CD4-positive, alpha-beta T cell treated with Interleukin-17A for 1 hour (primary cell): ENCODE measurements around the gene PKP4.

Experiments used
- DNase-seq: peaks from one replicate; pipeline ENCODE4 v3.0.0-alpha.2; 2020

The PKP4 gene

GRCh38 chr2:158603986-158604385 is 147.2 kb downstream of the PKP4 start:
- DNase-seq: no peak

DNA sequence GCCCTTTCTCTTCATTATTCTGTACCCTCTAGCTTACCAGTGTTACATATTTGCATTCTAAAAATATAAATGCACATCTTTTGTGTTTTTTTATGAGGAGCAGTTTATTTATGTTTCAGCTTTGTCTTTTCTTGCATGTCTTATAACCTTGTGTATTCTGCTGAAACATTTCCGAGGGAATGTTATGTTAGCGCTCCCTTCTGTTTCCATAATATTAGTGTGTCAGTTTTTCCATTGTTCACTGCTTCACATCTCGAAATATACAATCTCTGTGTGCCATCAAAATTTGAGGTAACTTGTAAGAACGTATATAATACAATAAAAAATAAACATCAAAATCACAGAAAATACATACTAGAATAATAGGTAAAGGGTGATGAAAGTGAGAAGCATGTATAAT is 153.3 kb downstream of the PKP4 start:
- no peak for DNase-seq

GRCh38 chr2:158616480-158617000 is 159.8 kb downstream of the PKP4 start:
- DNase-seq: no peak

- DNase-seq: no peak
These were observed 162.2 kb downstream of the PKP4 start for GRCh38 chr2:158618891-158619490.

DNA sequence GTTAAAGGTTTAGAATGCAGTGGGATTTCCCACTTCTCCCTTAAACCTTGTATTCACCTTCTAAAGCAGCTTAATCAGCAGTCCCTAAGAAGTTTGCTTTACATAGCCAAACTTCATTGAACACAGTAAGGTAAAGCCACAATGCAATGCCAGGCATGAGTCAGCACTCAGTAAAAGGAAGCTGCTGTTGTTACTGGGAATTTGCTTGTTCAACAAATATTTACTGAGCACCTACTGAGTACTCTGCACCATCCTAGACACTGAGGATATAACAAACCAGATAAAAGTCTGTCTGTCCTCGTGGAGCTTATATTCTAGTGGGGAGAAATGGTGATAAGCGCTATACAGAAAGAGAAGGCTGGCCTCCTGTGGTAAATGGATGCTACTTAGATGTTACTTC is 162.7 kb downstream of the PKP4 start:
- DNase-seq: no peak

DNA sequence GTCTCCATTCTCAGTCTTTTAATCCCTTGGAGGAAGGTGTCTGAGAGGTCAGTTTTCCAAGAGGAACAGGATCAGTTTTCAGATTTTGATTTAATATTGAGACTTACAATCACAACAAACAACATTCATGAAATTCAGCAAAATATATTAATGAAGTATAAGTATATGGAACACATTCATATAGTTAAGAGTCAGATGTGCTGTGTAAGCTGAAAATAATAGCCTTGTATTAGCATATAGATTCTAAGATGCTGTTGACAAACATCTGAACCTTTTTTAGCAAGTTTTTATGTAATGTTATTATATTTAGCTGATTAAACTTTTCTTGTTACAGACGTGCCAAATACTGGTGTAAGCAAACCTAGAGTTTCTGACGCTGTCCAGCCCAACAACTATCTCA is 163.9 kb downstream of the PKP4 start:
- no peak for DNase-seq

DNA sequence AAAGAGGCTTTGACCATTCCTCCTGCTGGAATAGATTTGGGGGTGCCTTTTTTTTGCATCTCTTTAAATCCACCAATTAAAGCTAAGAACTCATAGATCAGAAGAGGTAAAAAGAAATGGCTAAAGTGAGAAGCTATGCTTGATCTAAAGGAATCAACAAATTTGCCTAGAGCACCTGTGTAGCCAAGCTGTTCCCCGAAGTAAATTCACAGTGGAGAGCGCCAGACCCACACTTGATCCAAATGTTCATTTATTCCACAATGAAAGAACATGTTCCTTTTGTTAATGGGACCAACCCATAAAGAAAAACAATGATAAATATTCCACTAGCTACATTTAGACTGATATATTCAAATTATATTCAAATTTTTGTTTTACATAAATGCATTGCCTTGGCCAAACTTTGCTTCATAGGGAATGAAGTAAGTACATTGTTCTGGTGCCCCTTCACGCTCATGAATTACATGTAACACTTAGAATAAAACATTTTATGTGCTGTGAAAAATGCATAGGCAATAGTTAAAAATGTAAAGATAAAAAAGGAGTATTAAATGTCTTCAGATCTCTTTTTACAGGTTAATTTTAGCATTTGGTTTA is 167.4 kb downstream of the PKP4 start:
- DNase-seq: no peak

- no peak for DNase-seq
These were observed 168.2 kb downstream of the PKP4 start for GRCh38 chr2:158624961-158625360.

DNA sequence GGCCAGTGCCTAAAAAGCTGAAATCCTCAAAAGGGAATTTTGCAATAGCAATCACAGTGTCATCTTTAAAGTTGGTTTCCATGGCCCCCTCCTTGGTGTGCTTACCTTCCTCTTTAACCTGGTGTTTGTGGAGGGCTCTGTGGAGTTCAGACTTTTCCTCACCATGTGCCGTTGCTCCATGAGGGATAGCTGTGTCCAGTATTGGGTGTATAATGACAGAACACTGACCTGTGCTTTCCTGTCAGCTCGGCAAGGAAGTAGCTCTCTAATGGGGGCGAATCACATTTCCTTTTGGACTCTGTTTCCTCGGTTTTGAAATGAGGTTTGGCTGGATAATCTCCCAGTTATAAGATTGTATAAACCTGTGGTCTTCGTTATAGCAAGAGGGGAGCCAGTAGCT is 172.4 kb downstream of the PKP4 start:
- DNase-seq: no peak

DNA sequence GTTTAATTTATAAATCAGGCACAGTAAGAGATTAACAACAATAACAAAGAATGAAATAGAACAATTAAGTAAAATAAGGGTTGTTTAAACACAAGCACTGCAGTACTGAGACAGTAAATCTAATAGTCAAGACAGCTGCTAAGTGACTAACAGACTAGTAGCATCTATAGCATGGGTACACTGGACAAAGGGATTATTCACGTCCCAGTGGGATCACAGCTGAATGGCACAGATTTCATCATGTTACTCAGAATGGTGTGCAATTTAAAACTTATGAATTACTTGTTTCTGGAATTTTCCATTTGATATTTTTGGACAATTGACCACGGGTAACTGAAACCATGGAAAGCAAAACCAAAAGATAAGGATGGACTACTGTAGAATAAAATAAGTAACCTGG is 176.5 kb downstream of the PKP4 start:
- DNase-seq: no peak

DNA sequence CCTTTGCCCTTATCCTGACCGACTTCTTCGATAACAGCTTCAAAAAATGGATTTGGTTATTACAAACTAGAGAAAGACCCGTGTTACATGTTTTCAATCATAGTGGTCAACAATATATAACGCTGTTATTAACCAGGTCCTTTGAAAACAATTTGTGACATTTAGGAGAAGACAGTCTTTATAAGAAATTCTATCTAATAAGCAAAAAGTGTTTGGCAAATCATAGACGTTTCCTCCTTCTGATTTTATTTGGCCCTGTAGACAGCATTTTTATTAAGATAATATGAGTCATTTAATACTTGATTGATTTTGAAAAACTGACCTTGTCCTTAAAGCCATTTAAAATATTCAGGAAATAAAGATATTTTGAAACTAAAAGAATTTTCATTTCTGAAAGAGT is 177.9 kb downstream of the PKP4 start:
- no peak for DNase-seq

- DNase-seq: no peak
These were observed 179.3 kb downstream of the PKP4 start for GRCh38 chr2:158635961-158636601.

DNA sequence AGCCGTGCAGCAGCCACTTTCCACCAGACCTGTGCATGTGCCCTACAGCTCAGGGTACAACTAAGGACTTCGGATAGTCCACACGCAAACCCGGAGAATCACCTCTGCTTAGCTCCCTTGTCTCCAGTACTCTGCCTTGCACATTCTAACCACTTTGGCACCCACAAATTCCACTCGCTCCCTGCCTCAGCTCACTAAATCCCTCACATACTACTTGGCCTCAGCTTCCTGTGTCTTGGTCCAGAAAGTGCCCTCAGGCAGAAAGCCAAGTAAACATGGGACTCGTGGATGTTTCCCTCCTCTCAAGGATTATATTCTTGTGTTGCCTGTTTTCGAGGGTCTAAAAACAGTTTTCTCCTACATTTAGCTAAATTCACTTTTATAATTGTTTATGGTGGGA is 180.6 kb downstream of the PKP4 start:
- no peak for DNase-seq

- no peak for DNase-seq
These were observed 187.4 kb downstream of the PKP4 start for GRCh38 chr2:158644139-158644538.

DNA sequence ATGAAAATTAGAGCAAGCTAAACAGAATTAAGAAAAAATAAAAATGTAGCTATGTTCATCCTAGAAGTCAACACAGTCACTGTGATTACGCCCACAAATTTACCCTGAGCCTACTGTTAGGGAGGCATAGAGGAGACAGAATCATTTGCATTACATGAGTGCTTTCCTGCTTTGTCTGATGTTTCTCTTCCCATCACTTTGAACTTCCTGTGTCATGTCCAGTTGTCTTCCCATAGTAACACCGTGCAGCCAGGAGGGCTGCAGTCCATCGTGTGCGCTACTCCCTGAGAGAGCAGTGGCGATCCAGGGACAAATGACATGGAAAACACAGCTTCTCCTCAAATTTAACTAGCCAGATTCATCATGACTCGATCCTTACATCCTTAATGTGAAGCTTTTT is 188.5 kb downstream of the PKP4 start:
- no peak for DNase-seq

GRCh38 chr2:158647436-158648231 is 190.9 kb downstream of the PKP4 start:
- DNase-seq: no peak

DNA sequence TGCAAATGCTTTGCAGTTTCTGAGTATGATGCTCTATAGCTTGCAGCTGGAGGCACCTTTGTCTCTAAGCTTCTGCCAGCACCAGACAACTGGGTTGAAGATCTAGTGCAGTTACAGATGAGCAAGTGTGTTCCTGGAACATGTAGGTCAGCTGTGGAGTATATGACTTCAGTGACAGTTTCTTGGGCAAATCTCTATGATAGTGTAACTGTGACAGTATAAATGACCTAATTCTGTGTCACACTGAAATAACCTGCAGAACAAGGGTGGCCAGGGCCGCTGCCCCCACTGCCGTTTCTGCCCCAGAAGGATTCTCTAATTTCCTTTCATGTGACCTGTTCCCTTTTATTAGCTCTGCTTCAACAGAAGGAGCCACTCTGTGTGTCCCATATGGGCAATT is 193.1 kb downstream of the PKP4 start:
- DNase-seq: no peak

DNA sequence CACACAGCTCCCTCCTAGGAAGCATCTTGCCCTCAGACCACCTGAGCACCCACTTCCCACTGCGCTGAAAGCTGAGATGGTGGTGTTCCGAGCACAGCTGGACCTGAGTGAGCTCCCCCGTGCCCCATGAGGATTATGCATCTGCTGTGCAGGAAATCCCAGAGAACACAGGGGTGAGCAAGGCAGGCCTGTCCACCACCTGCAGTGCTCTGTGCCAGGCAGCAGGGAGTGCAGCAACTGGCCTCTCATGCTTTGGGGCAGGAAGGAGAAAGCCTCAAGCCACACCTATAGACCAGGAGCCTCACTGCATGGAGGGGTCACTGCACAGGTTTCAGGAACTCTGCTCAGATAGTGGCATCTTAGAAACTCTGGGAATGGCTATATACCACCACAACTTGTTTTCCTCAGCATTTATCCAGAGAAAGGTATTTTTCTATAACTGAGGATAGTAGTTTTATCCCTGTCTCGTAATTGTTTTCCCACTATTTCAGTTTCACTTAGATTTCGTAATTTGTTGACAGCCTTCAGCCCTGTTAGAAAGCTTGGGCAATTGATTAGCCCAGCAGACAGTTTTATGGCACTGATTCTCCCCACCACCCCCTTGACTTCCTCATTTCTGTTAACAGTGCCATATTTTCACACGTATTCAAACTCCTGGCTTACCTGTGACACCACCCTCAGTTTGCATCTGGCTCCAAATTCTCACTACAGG is 194.1 kb downstream of the PKP4 start:
- DNase-seq: no peak

DNA sequence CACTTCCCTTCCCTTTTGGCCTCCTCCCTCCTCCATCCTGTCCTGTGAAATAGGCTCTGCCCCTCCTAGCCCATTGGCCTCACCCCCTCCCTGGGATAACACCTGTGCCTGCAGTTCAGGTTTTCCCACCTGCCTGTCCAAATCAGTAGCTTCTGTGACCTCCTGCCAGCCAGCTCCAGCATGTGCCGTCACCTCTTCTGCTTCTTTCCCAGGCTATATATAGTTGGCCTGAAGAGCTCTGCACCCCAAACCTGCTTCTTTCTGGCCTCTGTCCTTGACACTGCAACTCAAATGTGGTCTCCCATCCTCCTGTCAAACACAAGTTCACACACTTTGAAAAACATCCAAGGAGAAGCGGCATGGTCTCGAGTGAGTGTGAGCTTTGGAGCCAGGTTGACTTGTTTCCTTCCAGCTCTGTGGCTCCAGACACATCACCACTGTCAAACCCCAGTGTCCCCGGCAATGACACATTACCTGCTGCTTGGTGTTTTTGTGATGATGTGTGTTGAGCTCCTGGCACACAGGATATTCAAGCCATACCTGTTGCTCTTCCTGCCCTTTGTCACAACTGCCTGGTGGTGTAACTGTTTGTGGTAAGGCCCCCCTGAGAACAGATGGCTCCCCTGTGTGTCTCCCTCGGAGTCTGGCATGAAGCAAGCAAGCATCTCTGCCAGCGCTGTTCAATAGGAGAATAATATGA is 194.8 kb downstream of the PKP4 start:
- DNase-seq: no peak

- no peak for DNase-seq
These were observed 198.9 kb downstream of the PKP4 start for GRCh38 chr2:158655628-158656027.

GRCh38 chr2:158656492-158657229 is 199.9 kb downstream of the PKP4 start:
- no peak for DNase-seq

DNA sequence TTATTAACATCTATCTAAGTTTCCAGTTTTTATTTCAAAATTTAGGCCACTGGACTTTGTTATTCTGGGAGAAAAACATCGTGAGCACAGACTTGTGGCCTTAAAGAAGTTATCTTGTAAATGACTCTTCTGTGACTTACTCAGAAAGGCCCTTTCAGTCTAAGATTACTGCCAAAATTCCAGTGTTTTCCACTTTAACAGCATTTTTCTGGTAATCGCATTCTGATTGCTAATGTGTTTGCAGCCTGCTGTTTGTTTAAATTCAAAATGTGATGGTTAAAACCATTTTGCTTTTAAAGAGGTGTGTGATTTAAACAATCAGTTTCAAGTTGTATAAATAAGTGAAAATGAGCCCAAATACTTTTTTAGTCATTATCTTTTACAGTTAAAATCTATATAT is 201.6 kb downstream of the PKP4 start:
- DNase-seq: no peak
